IMR-90 (cell line): ENCODE results near the gene CCNK. TPM values are rescaled to one million over a fixed set of nuclear protein-coding genes. Genes with fewer than 3 reads are reported as not detected.
A peak's percentile ranks its signal among the peaks of the same experiment; 100 is the strongest.

ENCODE experiments used
- ATAC-seq: fragments of 200-7000 bp; cut with Tn5 transposase; 2 replicates; pipeline ENCODE4 v1.9.1; 2020; ENCODE audit warnings: low read depth, mild to moderate bottlenecking, moderate library complexity
- BruUV-seq: library from RNA; stranded (reverse); fragments of 400-500 nt; replicated peaks from 2 replicates; lab custom pipeline; 2021; lab: Mats Ljungman, UMichigan
- CTCF ChIA-PET: fragments of 300-600 bp; formaldehyde crosslinking; extraction: SDS; loops from one replicate; lab custom pipeline; 2021; ENCODE audit warnings: antibody characterized with exemption; lab: Yijun Ruan, JAX
- POLR2A ChIA-PET: fragments of 300-600 bp; sonication (Branson Sonifier 250); formaldehyde crosslinking; loops from one replicate; lab custom pipeline; 2022; ENCODE audit warnings: antibody characterized with exemption; ENCODE audit not compliant: unreplicated experiment; lab: Charles Lee
- DNase-seq: peaks from one replicate; pipeline ENCODE4 v3.0.0; 2013
- H2AFZ ChIP-seq: replicated peaks from 2 replicates; pipeline ENCODE3; 2013; ENCODE audit warnings: low read length, mild to moderate bottlenecking; ENCODE audit not compliant: poor library complexity
- H2AK5ac ChIP-seq: 2 replicates; pipeline ENCODE4 v1.6.1; 2013; ENCODE audit warnings: low read depth, low read length, inconsistent platforms
- H2AK9ac ChIP-seq: replicated peaks from 2 replicates; pipeline ENCODE3; 2013; ENCODE audit warnings: mild to moderate bottlenecking, low read depth, low read length, moderate library complexity; ENCODE audit not compliant: poor library complexity
- H2BK120ac ChIP-seq: 2 replicates; pipeline ENCODE4 v1.6.1; 2013; ENCODE audit warnings: low read depth, low read length, inconsistent platforms
- H2BK15ac ChIP-seq: 3 replicates; pipeline ENCODE4 v1.6.1; 2013; ENCODE audit warnings: low read depth, low read length, inconsistent platforms
- H2BK20ac ChIP-seq: 2 replicates; pipeline ENCODE4 v1.6.1; 2013; ENCODE audit warnings: low read depth, mild to moderate bottlenecking, inconsistent platforms, low read length, moderate library complexity
- H2BK5ac ChIP-seq: 2 replicates; pipeline ENCODE4 v1.6.1; 2013; ENCODE audit warnings: mild to moderate bottlenecking, low read depth, low read length, inconsistent platforms; ENCODE audit not compliant: poor library complexity, severe bottlenecking
- H3K14ac ChIP-seq: replicated peaks from 2 replicates; pipeline ENCODE4 v1.6.1; 2013; ENCODE audit warnings: low read depth, low read length, inconsistent platforms
- H3K18ac ChIP-seq: 2 replicates; pipeline ENCODE4 v1.6.1; 2013; ENCODE audit warnings: low read depth, low read length, control low read depth
- H3K23ac ChIP-seq: 2 replicates; pipeline ENCODE4 v1.6.1; 2013; ENCODE audit warnings: low read depth, low read length, inconsistent platforms
- H3K27ac ChIP-seq: 2 replicates; pipeline ENCODE4 v1.5.1; 2013; ENCODE audit warnings: mild to moderate bottlenecking, control low read depth, low read length; ENCODE audit not compliant: insufficient read depth
- H3K27me3 ChIP-seq: 2 replicates; pipeline ENCODE4 v1.6.1; 2013; ENCODE audit warnings: low read length; ENCODE audit not compliant: control insufficient read depth, insufficient read depth
- H3K36me3 ChIP-seq: 2 replicates; pipeline ENCODE4 v1.6.1; 2013; ENCODE audit warnings: low read length, mixed read lengths; ENCODE audit not compliant: control insufficient read depth, insufficient read depth
- H3K4ac ChIP-seq: 2 replicates; pipeline ENCODE4 v1.6.1; 2013; ENCODE audit warnings: low read depth, low read length, inconsistent platforms
- H3K4me1 ChIP-seq: 2 replicates; pipeline ENCODE4 v1.6.1; 2013; ENCODE audit warnings: low read length, mixed read lengths; ENCODE audit not compliant: control insufficient read depth, insufficient read depth
- H3K4me2 ChIP-seq: 2 replicates; pipeline ENCODE4 v1.6.1; 2013; ENCODE audit warnings: low read depth, mild to moderate bottlenecking, control low read depth, low read length, moderate library complexity
- H3K4me3 ChIP-seq: 2 replicates; pipeline ENCODE4 v1.5.1; 2013; ENCODE audit warnings: low read depth, mild to moderate bottlenecking, control low read depth, low read length, moderate library complexity; ENCODE audit not compliant: insufficient read depth
- H3K56ac ChIP-seq: 2 replicates; pipeline ENCODE4 v1.6.1; 2013; ENCODE audit warnings: low read length, inconsistent platforms; ENCODE audit not compliant: insufficient read depth; ENCODE audit errors: extremely low read depth
- H3K79me1 ChIP-seq, 2 experiments: 2 replicates each; pipeline ENCODE4 v1.6.1; 2013; ENCODE audit warnings: low read length in 2 of 2, inconsistent platforms in 1 of 2, low read depth in 1 of 2
- H3K9ac ChIP-seq: 2 replicates; pipeline ENCODE4 v1.6.1; 2013; ENCODE audit warnings: low read depth, low read length, control low read depth
- H3K9me1 ChIP-seq: 2 replicates; pipeline ENCODE4 v1.6.1; 2013; ENCODE audit warnings: low read length, inconsistent platforms; ENCODE audit not compliant: insufficient read depth
- H3K9me3 ChIP-seq: 2 replicates; pipeline ENCODE4 v1.6.1; 2013; ENCODE audit warnings: low read length; ENCODE audit not compliant: control insufficient read depth, insufficient read depth
- H4K20me1 ChIP-seq: 2 replicates; pipeline ENCODE4 v1.6.1; 2013; ENCODE audit warnings: low read length, inconsistent platforms; ENCODE audit not compliant: insufficient read depth
- H4K5ac ChIP-seq: 2 replicates; pipeline ENCODE4 v1.6.1; 2013; ENCODE audit warnings: mild to moderate bottlenecking, low read depth, low read length, control low read depth
- H4K8ac ChIP-seq, 2 experiments: 2 replicates each; pipeline ENCODE4 v1.6.1; 2013; ENCODE audit warnings: low read depth in 2 of 2, low read length in 2 of 2, control low read depth in 1 of 2, inconsistent platforms in 1 of 2
- H4K91ac ChIP-seq: 2 replicates; pipeline ENCODE4 v1.6.1; 2013; ENCODE audit warnings: low read depth, low read length, inconsistent platforms; ENCODE audit not compliant: insufficient read depth
- CEBPB ChIP-seq: IDR thresholded peaks from 2 replicates; pipeline ENCODE4 v1.6.1; 2012; ENCODE audit warnings: low read depth, low read length, improper control_type of control experiment
- CHD1 ChIP-seq: IDR thresholded peaks from 2 replicates; pipeline ENCODE4 v1.6.1; 2012; ENCODE audit warnings: low read depth, low read length, improper control_type of control experiment
- WGBS, 2 experiments: methylation state at CpG; one replicate each; pipeline versions ENCODE4 v1.1.5 to v1.1.7; 2013; ENCODE audit warnings: missing lambda C conversion rate in 2 of 2; ENCODE audit not compliant: insufficient read length in 1 of 2; ENCODE audit errors: extremely low coverage in 2 of 2; 5-methylcytosine and 5-hydroxymethylcytosine counted together
- dilution Hi-C: fragments of 300-500 bp; cut with HindIII; formaldehyde crosslinking; loops from one replicate; pipeline ENCODE4 v1.14.3; 2018; ENCODE audit warnings: low sequenced_read_pairs; ENCODE audit not compliant: unreplicated experiment
- in situ Hi-C: fragments of 300-500 bp; cut with MboI; formaldehyde crosslinking; loops from 3 replicates; pipeline ENCODE4 v1.14.3; 2019; ENCODE audit warnings: low sequenced_read_pairs, inconsistent platforms, mixed read lengths
- intact Hi-C: fragments of 100-400 bp; cut with micrococcal nuclease; formaldehyde crosslinking; loops from 2 replicates; pipeline ENCODE4 v1.10.0; 2022
- polyA plus RNA-seq, 3 experiments: library from polyadenylated mRNA; depleted of rRNA; stranded (reverse); fragments of >200 nt; gene quantifications; 2 replicates each; pipeline ENCODE4 v1.2.3, GENCODE V29; 2012; ENCODE audit warnings: low replicate concordance in 1 of 3
- total RNA-seq: library from RNA; depleted of rRNA; stranded (reverse); fragments of >200 nt; gene quantifications from 2 replicates; pipeline ENCODE4 v1.2.3, GENCODE V29; 2012

Gene CCNK
- total and polyA plus RNA-seq, 2 of the 4 experiments (the other 2 are of a cell fraction) = 18.8 to 38.3 TPM

DNA sequence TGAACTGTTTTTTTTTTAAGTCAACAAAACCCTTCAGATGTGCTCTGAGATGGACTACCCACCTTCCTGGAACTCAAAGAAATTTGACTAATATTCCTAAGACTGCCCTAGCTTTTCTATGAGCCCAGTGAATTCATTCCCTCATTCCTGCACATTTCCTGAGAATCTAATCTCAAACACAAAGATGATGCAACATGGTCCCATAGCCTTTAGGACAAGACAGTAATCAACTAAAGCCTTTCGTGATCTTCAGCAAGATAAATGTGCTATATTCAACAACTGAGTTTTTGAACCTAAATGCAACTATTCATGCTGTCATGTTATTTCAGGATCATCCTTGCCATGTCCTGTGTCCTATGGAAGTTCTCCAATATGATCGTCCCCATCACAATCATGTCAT lies 5.5 kb upstream of the CCNK start:
- CTCF ChIA-PET = no interaction called here
- no peak overlapping the region for H3K18ac ChIP-seq
- no peak overlapping the region for H2BK15ac ChIP-seq
- H3K56ac ChIP-seq = no peak overlapping the region
- no peak overlapping the region for H2BK5ac ChIP-seq
- H3K4me1 ChIP-seq = peaks cover 10% of the 10 kb centered on the region
- peaks cover 53% of the 10 kb centered on the region for H4K20me1 ChIP-seq
- ATAC-seq (no peak), DNase-seq (no peak)
- H2AK9ac ChIP-seq = no peak overlapping the region
- H4K91ac ChIP-seq = no peak overlapping the region
- in situ Hi-C loops (no loop called here), dilution Hi-C loops (no loop called here), intact Hi-C loops (no loop called here)
- H3K14ac ChIP-seq = no peak overlapping the region
- H2BK20ac ChIP-seq = no peak overlapping the region
- H2AFZ ChIP-seq = no peak overlapping the region
- POLR2A ChIA-PET = no interaction called here
- no peak overlapping the region for H2BK120ac ChIP-seq
- H3K79me1 ChIP-seq = peaks cover 29 to 71% of the 10 kb centered on the region in 2 experiments
- TF ChIP-seq CEBPB (peak; percentile 59), CHD1 (no peak)
- H3K9me3 ChIP-seq = no peaks in the 10 kb centered on the region
- no peak overlapping the region for H3K23ac ChIP-seq
- no TSS peak for BruUV-seq
- no peak overlapping the region for H4K5ac ChIP-seq
- no peak overlapping the region for H2AK5ac ChIP-seq
- H3K9ac ChIP-seq = no peak overlapping the region
- H3K27ac ChIP-seq = no peak overlapping the region
- H3K4me2 ChIP-seq = no peak overlapping the region
- no peak overlapping the region for H3K4ac ChIP-seq
- no peak overlapping the region for H4K8ac ChIP-seq
- H3K4me3 ChIP-seq = no peak overlapping the region
- H3K27me3 ChIP-seq = no peaks in the 10 kb centered on the region
- peaks cover 16% of the 10 kb centered on the region for H3K9me1 ChIP-seq
- no peaks in the 10 kb centered on the region for H3K36me3 ChIP-seq
- 100% methylated on average over 1 of the region's 2 CpGs; no CpG with 5 or more reads in 1 of the 2 experiments for WGBS, 2 experiments
